ENCODE results near the gene CDK5RAP2. TPM values are rescaled to one million over a fixed set of nuclear protein-coding genes. Genes with fewer than 3 reads are reported as not detected.

Gene CDK5RAP2
- total and polyA plus RNA-seq, 10 of the 15 experiments (the other 5 are each of a cell fraction or from before 2014, with no cell fraction given), result 16.2 to 53.5 (median 34.5) TPM

- Histone ChIP-seq H4K20me1 (ENCODE audit: control insufficient read depth, insufficient read depth) (0 out of 2 replicates have a peak, but pooled peaks cover 2% of the 10 kb centered on the region), H3K4me3 (no peak overlapping the region), H3K27ac (ENCODE audit: control insufficient read depth, insufficient read depth) (no peak overlapping the region), H3K9ac (ENCODE audit: control insufficient read depth, insufficient read depth, low read length) (no peak overlapping the region), H3K9me3 (replicated peaks; ENCODE audit: control insufficient read depth, insufficient read depth, low read length) (no peaks in the 10 kb centered on the region), H2AFZ (ENCODE audit: control insufficient read depth, low read depth, low read length) (no peak overlapping the region), H3K4me1 (ENCODE audit: control insufficient read depth, insufficient read depth, low read length) (no peaks in the 10 kb centered on the region), H3K36me3 (ENCODE audit: control insufficient read depth in 2 of 2, insufficient read depth in 2 of 2, low read length in 1 of 2) (peaks cover 22 to 55% of the 10 kb centered on the region in 2 experiments), H3K27me3 (replicated peaks in 1 of 2; ENCODE audit: control insufficient read depth in 2 of 2, insufficient read depth in 2 of 2, low read length in 1 of 2) (no peaks in the 10 kb centered on the region), H3K79me2 (ENCODE audit: control insufficient read depth, insufficient read depth, low read length) (no peaks in the 10 kb centered on the region), H3K4me2 (ENCODE audit: control insufficient read depth, insufficient read depth) (no peak overlapping the region)
- DNase-seq (ENCODE audit: low read depth, low spot score) (no peak), ATAC-seq (no peak), FAIRE-seq (no peak)
- in situ Hi-C loops (cut with MboI) (no loop called here), intact Hi-C loops (cut with micrococcal nuclease; ENCODE audit: unreplicated experiment) (no loop called here)
- WGBS (ENCODE audit: insufficient coverage, insufficient replicate concordance, low lambda C conversion rate, missing lambda C conversion rate), result no CpG with 5 or more reads among the region's 1 CpG
- CTCF ChIA-PET, result no interaction called here
- POLR2A ChIA-PET, result no interaction called here
- RAD21 ChIA-PET (ENCODE audit: unreplicated experiment), result no interaction called here
- TF ChIP-seq GABPA (IDR thresholded peaks at IDR 0.05; ENCODE audit: low read depth) (no peak), EZH2 (IDR thresholded peaks at IDR 0.05; ENCODE audit: borderline replicate concordance, control insufficient read depth, low read depth, low read length) (no peak), ZBTB11 (CRISPR knock-in tag; IDR thresholded peaks at IDR 0.05) (no peak), CREB1 (IDR thresholded peaks at IDR 0.05; ENCODE audit: low read depth) (no peak), NFYA (IDR thresholded peaks at IDR 0.05; ENCODE audit: borderline replicate concordance, low read depth, low read length) (no peak), EP300 (IDR thresholded peaks at IDR 0.05; ENCODE audit: borderline replicate concordance in 1 of 2, control insufficient read depth in 1 of 2, low read depth in 2 of 2, low read length in 2 of 2) (no peak), ZNF384 (IDR thresholded peaks at IDR 0.05; ENCODE audit: borderline replicate concordance, low read depth, low read length) (no peak), E4F1 (IDR thresholded peaks at IDR 0.05; ENCODE audit: borderline replicate concordance, partially characterized antibody) (no peak), SPI1 (IDR thresholded peaks at IDR 0.05; ENCODE audit: borderline replicate concordance, insufficient read depth, low read depth, low read length) (no peak), NRF1 (conservative IDR thresholded peaks at IDR 0.05; ENCODE audit: low read depth, low read length) (no peak)
- no TSS peak for BruUV-seq (replicated peaks)
- SMC1A ChIA-PET (ENCODE audit: uncharacterized antibody, unreplicated experiment), result no interaction called here
Observed at GRCh38 chr9:120397453-120397852, 182.5 kb downstream of the CDK5RAP2 start.
